ENCODE results near the gene ARHGEF28.

DNA sequence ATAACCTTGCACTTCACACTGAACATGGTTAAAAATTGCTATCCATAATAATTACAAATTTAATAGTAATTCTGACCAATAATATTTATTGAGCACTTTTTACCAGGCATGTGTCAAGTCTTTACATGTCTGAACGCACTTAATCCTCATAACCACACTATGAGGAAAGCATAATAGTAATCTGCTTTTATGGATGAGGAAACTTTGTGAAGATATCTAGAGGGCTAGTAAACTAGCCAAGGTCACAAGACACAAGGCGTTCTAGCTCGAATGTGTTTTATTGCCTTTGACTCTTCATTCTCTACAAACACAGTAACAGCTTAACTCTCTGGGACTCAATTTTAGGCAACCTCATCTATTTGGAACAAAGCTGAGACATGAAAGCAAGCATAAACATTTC, 205.1 kb downstream of the ARHGEF28 start:
- TF ChIP-seq, protein P1, sequence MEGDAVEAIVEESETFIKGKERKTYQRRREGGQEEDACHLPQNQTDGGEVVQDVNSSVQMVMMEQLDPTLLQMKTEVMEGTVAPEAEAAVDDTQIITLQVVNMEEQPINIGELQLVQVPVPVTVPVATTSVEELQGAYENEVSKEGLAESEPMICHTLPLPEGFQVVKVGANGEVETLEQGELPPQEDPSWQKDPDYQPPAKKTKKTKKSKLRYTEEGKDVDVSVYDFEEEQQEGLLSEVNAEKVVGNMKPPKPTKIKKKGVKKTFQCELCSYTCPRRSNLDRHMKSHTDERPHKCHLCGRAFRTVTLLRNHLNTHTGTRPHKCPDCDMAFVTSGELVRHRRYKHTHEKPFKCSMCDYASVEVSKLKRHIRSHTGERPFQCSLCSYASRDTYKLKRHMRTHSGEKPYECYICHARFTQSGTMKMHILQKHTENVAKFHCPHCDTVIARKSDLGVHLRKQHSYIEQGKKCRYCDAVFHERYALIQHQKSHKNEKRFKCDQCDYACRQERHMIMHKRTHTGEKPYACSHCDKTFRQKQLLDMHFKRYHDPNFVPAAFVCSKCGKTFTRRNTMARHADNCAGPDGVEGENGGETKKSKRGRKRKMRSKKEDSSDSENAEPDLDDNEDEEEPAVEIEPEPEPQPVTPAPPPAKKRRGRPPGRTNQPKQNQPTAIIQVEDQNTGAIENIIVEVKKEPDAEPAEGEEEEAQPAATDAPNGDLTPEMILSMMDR (conservative IDR thresholded peaks at IDR 0.05; ENCODE audit: low read length), result no peak
- no peak for TF ChIP-seq EZH2phosphoT487 (IDR thresholded peaks at IDR 0.05; ENCODE audit: borderline replicate concordance, low read depth, low read length)

Measured in OCI-LY7 (cell line).